NCI-H526 (cell line): ENCODE data around the gene RNASET2.

Experiments used
- DNase-seq, 2 experiments: peaks; one replicate each; lab custom pipeline; 2025; lab: John Stamatoyannopoulos, UW

Gene RNASET2

GRCh38 chr6:166947251-166947650 lies 9.1 kb downstream of the RNASET2 start:
- DNase-seq: no peak

GRCh38 chr6:166946125-166946524 lies 10.2 kb downstream of the RNASET2 start:
- no peak for DNase-seq

- no peak for DNase-seq
Observed at GRCh38 chr6:166944666-166945256, 11.6 kb downstream of the RNASET2 start.

- DNase-seq: no peak
Observed at GRCh38 chr6:166942393-166943168, 13.8 kb downstream of the RNASET2 start.

GRCh38 chr6:166940643-166941068 lies 15.7 kb downstream of the RNASET2 start:
- no peak for DNase-seq

- no peak for DNase-seq
Observed at GRCh38 chr6:166939894-166940293, 16.5 kb downstream of the RNASET2 start.

- no peak for DNase-seq
Observed at GRCh38 chr6:166939345-166939744, 17.0 kb downstream of the RNASET2 start.

- DNase-seq: no peak
Observed at GRCh38 chr6:166938704-166939103, 17.6 kb downstream of the RNASET2 start.

- no peak for DNase-seq
Observed at GRCh38 chr6:166938150-166938549, 18.2 kb downstream of the RNASET2 start.

GRCh38 chr6:166937746-166938145 lies 18.6 kb downstream of the RNASET2 start:
- no peak for DNase-seq

GRCh38 chr6:166936079-166936787 lies 20.1 kb downstream of the RNASET2 start:
- peak in 1 of 2 experiments; percentile 10 for DNase-seq

- no peak for DNase-seq
Observed at GRCh38 chr6:166935353-166935752, 21.0 kb downstream of the RNASET2 start.

- no peak for DNase-seq
Observed at GRCh38 chr6:166934174-166934573, 22.2 kb downstream of the RNASET2 start.

GRCh38 chr6:166933396-166933795 lies 23.0 kb downstream of the RNASET2 start:
- no peak for DNase-seq

- DNase-seq: no peak
Observed at GRCh38 chr6:166932616-166933015, 23.7 kb downstream of the RNASET2 start.

- no peak for DNase-seq
Observed at GRCh38 chr6:166932116-166932515, 24.2 kb downstream of the RNASET2 start.

- DNase-seq: no peak
Observed at GRCh38 chr6:166931426-166931970, 24.9 kb downstream of the RNASET2 start.

GRCh38 chr6:166930354-166930891 lies 25.9 kb downstream of the RNASET2 start:
- no peak for DNase-seq

- DNase-seq: no peak
Observed at GRCh38 chr6:166929542-166930189, 26.7 kb downstream of the RNASET2 start.

- no peak for DNase-seq
Observed at GRCh38 chr6:166928644-166929541, 27.5 kb downstream of the RNASET2 start.
